MV-4-11 (cell line): Measurements from ENCODE around the gene CDKN2B-AS1.
A peak's percentile ranks its signal among the peaks of the same experiment; 100 is the strongest.

Experiments
- DNase-seq: peaks from one replicate; lab custom pipeline; 2025; lab: John Stamatoyannopoulos, UW

The CDKN2B-AS1 gene

DNA sequence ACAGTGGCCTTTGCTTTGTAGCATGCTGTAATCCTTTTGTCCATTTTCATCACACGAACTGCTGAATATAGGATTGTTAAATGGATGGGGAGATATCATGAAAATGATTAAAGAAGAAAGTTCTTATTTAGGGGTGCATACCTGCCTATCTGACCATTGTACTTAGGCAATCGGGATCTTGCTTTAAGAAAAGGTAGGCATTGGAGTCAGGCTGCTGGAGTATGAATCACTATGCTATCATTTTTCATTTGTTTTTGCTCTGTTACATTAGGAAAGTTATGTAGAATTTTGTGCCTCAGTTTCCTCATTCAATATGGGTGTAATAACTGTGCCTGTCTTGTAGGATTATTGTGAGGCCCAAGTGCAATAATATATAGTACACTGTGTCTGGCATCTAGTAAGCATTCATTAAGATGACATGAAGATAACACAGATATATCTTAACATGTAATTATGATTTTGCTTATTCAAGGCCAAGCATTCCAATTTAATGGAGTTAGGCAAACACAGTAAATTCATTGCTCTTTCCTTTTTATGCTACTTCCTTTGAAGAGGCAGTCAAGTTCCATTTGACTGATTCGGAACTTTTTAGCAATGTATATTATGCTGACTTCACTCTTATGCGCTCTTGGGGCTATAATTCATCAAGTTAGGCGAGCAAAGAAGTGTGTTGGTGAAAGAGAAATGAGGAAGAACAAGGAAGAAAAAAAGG lies 124.4 kb downstream of the CDKN2B-AS1 start:
- DNase-seq: peak; percentile 40

DNA sequence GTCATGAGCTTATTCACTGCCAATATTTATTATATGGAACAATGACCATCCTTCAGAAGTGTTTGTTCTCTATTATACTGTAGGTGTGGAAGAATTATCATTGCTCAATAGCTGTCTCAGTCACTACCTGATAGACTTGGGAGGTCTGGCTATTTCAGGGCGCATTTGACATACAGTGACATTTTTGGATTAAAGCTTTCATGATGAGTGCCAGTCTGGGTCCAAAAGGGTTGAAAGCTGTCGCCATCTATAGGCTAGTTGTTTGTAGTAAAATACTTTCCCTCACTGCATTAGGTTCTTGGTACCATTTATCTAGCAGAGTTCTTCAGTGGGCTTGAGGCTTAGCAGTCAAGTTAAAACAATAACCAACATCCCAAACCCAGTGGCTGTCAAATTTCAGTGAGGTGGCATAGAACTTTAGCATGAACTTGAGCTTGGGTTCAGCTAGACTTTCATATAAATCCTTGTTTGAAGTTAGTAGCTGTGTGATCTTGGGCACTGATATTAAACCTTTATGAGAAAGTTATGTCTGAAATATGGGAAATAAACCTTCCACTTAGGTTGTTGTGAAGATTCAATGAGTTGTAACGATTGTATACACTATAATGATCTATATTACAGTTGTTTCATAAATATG lies 125.0 kb downstream of the CDKN2B-AS1 start:
- peak; percentile 52 for DNase-seq

GRCh38 chr9:22120159-22120549 lies 125.6 kb downstream of the CDKN2B-AS1 start:
- no peak for DNase-seq

DNA sequence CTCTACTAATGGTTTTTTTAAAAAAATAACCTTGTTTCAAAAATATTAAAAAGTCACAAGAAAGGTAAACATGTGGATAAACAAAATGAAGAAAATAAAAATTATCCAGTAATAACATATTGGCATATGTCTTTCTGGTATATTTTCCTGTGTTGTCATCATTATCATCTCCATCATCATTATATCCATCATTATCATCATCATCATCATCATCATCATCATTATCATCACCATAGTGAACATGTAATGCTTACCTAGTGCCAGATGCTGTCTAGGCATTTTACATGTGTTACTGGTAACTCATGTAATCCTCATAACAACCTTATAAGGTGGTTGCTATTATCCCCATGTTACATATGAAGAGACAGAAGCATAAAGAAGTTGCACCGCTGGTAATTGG lies 126.0 kb downstream of the CDKN2B-AS1 start:
- no peak for DNase-seq

DNA sequence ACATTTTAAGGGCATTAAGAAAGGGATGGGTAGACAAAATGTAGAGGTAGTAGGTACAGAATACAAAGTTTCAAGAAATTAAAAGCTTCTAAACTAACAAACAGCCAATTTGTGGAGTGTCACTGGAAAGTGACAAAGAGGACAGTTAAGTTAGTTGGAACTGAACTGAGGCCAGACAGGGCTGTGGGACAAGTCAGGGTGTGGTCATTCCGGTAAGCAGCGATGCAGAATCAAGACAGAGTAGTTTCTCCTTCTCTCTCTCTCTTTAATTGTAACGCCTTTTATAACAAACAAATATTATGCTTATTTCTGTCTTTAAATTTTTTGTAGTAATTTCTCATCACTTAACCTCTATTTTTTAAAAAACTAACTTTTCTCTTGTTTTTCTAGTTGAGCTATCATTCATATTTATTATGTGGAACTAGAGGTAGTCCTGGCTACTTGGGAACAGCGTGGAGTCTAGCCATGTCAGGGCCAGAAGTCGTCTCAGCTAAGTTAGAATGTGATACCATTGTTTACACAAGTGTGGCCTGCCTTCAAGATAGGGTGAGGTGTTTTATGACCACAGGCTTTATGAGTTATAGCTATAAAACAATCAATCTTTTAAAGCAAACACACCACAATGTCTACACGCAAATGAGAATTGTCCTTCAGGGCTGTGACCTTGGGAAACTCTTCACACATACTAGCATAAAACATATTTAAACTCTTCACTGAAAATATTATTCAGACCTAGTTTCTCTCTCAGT lies 129.8 kb downstream of the CDKN2B-AS1 start:
- DNase-seq: no peak

DNA sequence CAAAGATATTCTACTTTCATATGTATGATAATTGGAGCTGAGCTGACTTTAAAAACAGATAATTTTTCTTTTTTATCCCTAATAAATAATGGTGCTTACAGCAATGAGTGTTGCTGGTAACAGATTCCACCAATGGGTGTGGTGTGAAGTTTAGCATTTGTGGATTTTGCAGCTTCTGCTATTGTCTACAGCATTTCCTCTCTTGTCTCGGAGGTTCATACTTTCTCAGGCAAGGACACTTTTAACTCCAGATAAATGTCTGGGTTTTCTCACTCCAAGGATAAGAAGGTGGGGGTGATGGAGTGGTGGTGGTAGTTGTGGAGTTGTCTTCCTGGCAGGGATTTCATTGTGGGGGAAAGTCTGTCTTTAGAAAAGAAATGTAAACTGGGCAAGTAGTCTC lies 134.5 kb downstream of the CDKN2B-AS1 start:
- no peak for DNase-seq

GRCh38 chr9:22129633-22130032 lies 135.0 kb downstream of the CDKN2B-AS1 start:
- no peak for DNase-seq

DNA sequence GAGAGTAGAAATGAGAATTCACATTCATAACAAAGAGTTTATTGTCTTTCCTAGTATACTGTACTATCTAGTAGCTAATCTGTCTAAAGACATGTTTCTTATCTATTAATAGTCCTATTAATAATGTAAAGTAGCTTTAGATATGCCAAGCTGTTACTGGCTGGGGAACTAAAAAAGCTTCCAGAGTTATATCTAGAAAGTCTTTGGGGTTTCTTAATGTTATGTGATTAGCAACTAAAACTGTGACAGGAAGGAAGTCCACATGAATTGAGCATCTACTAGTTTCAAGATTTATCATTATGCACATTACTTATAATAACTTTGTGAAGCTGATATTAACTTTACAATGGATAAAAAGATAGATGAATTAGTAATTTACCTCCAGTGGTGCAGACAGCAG lies 137.2 kb downstream of the CDKN2B-AS1 start:
- no peak for DNase-seq

DNA sequence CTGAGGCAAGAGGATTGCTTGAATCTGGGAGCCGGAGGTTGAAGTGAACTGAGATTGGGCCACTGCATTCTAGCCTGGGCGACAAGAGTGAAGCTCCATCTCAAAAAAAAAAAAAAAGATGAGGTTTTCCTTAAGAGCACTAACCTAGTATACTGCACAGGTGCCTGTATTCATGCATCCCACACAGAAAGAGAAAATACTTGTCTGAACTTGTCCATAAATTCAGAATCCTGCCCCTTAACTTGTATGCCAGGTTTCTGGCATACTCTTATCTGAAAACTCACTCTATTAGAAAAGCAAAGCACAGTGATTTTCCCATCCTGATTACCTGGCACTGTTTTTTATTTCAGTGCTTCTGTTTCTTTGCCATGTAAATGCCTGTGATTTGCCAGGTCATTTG lies 139.8 kb downstream of the CDKN2B-AS1 start:
- DNase-seq: no peak

- DNase-seq: no peak
These were observed 142.0 kb downstream of the CDKN2B-AS1 start for GRCh38 chr9:22136461-22137096.

- no peak for DNase-seq
These were observed 144.5 kb downstream of the CDKN2B-AS1 start for GRCh38 chr9:22138956-22139660.

DNA sequence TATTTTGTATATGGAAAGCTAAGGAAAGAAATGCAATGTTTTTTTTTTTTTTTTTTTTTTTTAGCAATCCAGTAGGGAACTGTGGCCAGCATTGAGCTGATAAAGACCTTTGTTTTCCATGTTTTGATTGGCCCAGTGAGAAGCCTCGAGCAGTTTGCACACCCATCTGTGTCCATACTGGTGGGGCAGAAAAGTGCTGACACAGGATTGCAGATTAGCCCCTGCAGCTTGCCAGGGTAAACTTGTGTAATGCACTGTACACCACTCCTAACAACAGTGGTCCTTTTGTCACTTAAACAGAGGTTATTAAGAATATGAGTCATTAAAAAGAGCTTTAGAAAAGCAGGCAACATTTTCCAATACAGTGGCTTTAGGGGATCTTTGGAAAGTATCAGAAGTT lies 147.3 kb downstream of the CDKN2B-AS1 start:
- DNase-seq: no peak

DNA sequence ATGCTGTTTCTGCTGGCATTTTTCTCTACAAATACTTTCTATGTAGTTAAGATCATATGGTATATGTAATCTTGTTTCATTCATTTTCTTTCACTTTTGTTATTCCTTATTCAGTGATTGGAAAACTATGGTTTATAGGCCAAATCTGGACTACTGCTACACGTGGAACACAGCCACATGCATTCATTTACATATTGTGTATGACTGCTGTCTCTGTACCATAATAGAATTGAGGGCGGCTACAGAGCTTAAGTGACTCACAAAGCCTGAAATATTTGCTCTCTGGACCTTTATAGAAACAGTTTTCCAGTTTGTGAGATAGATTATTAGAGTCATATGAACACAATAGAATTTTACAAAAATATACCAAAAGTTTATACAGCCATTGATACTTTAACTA lies 148.1 kb downstream of the CDKN2B-AS1 start:
- DNase-seq: no peak

DNA sequence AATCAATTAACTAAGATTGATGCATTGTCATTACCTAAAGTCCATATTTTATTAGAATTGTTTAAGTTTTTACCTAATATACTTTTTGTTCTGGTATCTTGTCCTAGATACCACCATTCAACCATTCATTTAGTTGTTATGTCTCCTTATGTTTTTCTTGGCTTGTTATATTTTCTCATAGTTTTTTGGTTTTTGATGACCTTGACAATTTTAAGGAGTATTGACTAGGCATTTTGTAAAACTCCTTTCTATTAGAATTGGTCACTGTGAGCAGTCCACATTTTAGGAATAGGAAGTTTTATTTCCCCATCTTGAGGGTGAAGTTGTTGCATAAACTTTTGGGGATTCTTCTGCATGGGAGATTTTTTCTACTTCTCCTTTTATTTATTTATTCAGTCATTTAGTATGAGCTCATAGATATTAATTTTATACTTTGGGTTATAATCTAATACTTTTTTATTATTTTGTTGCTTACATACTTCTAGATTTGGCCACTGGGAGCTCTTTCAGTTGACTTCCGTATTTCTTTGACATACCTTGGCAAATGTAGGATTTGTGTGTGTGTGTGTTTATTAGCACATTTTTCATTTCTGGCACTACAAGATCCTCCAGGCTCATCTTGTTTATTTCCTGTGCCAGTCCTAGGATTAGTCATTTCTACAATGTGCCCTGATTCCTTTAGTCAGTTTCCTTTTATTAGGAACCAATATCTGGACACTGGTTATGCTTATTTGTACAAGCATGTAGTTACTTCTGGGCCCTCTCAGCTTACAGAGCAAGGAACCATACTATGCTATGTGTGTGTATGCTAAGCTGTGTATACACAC lies 149.4 kb downstream of the CDKN2B-AS1 start:
- DNase-seq: no peak

DNA sequence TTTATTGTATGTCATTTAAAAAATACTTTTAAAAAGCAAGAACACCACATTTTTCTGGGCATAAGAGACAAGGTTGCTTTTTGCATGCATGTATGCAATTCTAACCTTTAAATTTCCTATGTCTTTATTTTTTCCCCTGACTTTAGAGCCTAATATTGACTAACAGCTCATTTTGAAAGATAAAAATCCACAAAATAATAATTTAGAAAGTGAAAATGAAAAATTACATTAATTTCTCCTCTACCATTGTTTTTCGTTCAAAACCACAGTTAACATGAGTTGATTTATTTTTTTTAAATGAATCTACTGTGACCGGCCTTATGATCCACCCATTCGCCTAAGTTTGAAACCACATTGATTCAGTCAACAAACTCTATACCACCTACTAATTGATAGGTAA lies 152.0 kb downstream of the CDKN2B-AS1 start:
- no peak for DNase-seq

- DNase-seq: peak; percentile 17
These were observed 153.4 kb downstream of the CDKN2B-AS1 start for GRCh38 chr9:22147813-22148527.

- DNase-seq: no peak
These were observed 153.9 kb downstream of the CDKN2B-AS1 start for GRCh38 chr9:22148528-22148875.

DNA sequence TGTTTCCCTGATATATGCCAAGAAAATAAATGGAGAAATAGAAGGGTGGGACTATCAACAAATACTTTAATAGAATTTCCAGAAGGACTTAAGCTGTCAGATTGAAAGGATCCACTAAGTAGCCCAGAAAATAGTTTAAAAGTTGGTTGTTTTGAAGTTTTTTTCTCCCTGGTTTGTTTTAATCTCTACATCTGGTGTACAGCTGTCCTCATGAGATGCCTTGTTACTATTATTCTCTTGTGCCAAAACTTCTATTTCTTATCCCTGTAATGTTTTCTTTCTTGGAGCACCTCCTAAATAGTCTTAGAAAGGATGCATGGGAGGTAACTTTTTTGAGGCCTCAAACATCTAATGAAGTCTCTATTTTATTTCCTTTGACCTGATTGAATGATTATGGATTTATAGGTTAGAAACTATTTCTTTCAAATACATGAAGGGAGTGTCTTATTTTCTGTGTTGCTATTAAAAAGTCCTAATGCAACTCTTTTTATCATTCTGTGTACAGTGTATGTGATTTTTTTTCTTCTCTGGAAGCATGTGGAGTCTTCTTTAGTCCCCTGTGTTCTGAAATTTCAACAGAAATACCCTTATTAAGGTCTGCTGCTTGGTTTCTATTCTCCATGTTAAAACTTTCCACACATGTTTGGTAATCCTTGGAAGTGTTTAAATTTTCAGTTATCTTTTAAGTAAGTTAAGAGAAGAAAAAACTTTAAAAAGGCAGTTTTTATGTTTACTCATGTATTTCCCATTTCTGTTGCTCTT lies 154.5 kb downstream of the CDKN2B-AS1 start:
- DNase-seq: no peak

DNA sequence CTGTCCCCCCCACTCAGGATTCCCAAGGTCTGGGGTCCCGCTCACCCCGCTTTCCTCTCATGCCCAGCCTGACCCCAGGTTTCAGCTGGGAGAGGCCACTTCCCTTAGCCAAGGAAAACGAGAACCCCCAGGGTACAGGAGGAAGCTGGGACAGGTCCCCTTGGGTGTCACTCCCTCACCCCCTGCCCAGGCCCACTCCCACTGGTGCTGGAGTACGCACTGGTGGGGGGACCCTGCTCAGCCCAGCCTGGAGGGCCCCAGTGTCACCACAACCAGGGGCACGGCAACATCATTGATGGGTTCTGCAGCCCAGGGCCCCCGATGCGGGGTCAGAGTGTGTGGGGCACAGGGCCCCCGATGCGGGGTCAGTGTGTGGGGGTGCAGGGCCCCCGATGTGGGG lies 159.5 kb downstream of the CDKN2B-AS1 start:
- DNase-seq: no peak

GRCh38 chr9:22156586-22156985 lies 162.0 kb downstream of the CDKN2B-AS1 start:
- DNase-seq: no peak
